SU-DHL-6 (cell line): Measurements from ENCODE around the gene ARHGAP21.

Source experiments
- H2AFZ ChIP-seq: fragments of 200-600 bp; sonication (generic); 2 replicates; pipeline ENCODE4 v1.6.1; 2014; ENCODE audit warnings: low read depth, mild to moderate bottlenecking, moderate library complexity, mixed read lengths, antibody characterized with exemption, low read length; ENCODE audit not compliant: severe bottlenecking
- H3F3A ChIP-seq: fragments of 200-600 bp; shearing (Covaris generic); 2 replicates; pipeline ENCODE4 v1.6.0; 2016; ENCODE audit warnings: antibody characterized with exemption, mild to moderate bottlenecking; ENCODE audit not compliant: insufficient read depth
- H3K27ac ChIP-seq: fragments of 200-600 bp; sonication (generic); 2 replicates; pipeline ENCODE4 v1.5.1; 2016; ENCODE audit warnings: low read depth, mild to moderate bottlenecking, low read length, moderate library complexity, mixed read lengths
- H3K27me3 ChIP-seq: fragments of 200-600 bp; sonication (generic), shearing (Covaris generic); 2 replicates; pipeline ENCODE4 v1.6.0; 2014; ENCODE audit warnings: mild to moderate bottlenecking, low read length
- H3K36me3 ChIP-seq: fragments of 200-600 bp; sonication (generic); 2 replicates; pipeline ENCODE4 v1.6.1; 2014; ENCODE audit warnings: mild to moderate bottlenecking, low read length, mixed read lengths
- H3K4me2 ChIP-seq: fragments of 300-600, 200-600 bp; shearing (Covaris generic), sonication (generic); 2 replicates; pipeline ENCODE4 v1.6.0; 2014; ENCODE audit warnings: low read length, low read depth, mild to moderate bottlenecking; ENCODE audit not compliant: poor library complexity, severe bottlenecking
- H3K4me3 ChIP-seq: fragments of 200-600 bp; sonication (generic); 2 replicates; pipeline ENCODE4 v1.5.1; 2014; ENCODE audit warnings: antibody characterized with exemption, low read length, mild to moderate bottlenecking, mixed read lengths; ENCODE audit not compliant: insufficient read depth, poor library complexity, severe bottlenecking
- H3K79me2 ChIP-seq: fragments of 200-600 bp; sonication (generic); 2 replicates; pipeline ENCODE4 v1.6.1; 2014; ENCODE audit warnings: mild to moderate bottlenecking, low read length, moderate library complexity; ENCODE audit not compliant: insufficient read depth
- H3K9ac ChIP-seq: fragments of 200-600 bp; sonication (generic); 2 replicates; pipeline ENCODE4 v1.7.0; 2014; ENCODE audit warnings: mild to moderate bottlenecking, low read length
- H3K9me2 ChIP-seq: fragments of 200-600 bp; sonication (generic); replicated peaks from 2 replicates; pipeline ENCODE4 v1.6.1; 2014; ENCODE audit warnings: low read length; ENCODE audit not compliant: insufficient read depth
- H3K9me3 ChIP-seq: fragments of 200-600 bp; sonication (generic); 2 replicates; pipeline ENCODE4 v1.6.1; 2014; ENCODE audit warnings: low read length, mixed read lengths; ENCODE audit not compliant: insufficient read depth
- H4K20me1 ChIP-seq: fragments of 200-600 bp; sonication (generic); 2 replicates; pipeline ENCODE4 v1.6.1; 2014; ENCODE audit warnings: low read depth, mild to moderate bottlenecking, antibody characterized with exemption, low read length, moderate library complexity, mixed read lengths
- CTCF ChIP-seq: fragments of 200-600 bp; sonication (generic); IDR thresholded peaks from one replicate; pipeline ENCODE4 v1.5.1; 2017; ENCODE audit warnings: antibody characterized with exemption, mild to moderate bottlenecking, low read length, moderate library complexity; ENCODE audit not compliant: insufficient read depth, poor library complexity, severe bottlenecking
- EZH2phosphoT487 ChIP-seq: fragments of 200-600 bp; sonication (generic), shearing (Covaris generic); conservative IDR thresholded peaks from 2 replicates; pipeline ENCODE4 v1.6.1; 2018; ENCODE audit warnings: mild to moderate bottlenecking, antibody characterized with exemption, low read length, moderate library complexity, mixed read lengths

The ARHGAP21 gene

GRCh38 chr10:24533981-24534380 lies 189.7 kb downstream of the ARHGAP21 start:
- no peak overlapping the region for H3K27ac ChIP-seq
- no peak overlapping the region for H3K4me2 ChIP-seq
- H2AFZ ChIP-seq, result no peak overlapping the region
- no peak overlapping the region for H3K9ac ChIP-seq
- no peaks in the 10 kb centered on the region for H3K27me3 ChIP-seq
- no peaks in the 10 kb centered on the region for H3K9me2 ChIP-seq
- no peaks in the 10 kb centered on the region for H3F3A ChIP-seq
- no peaks in the 10 kb centered on the region for H3K79me2 ChIP-seq
- no peak overlapping the region for H3K4me3 ChIP-seq
- no peaks in the 10 kb centered on the region for H3K36me3 ChIP-seq
- no peaks in the 10 kb centered on the region for H4K20me1 ChIP-seq
- H3K9me3 ChIP-seq, result no peaks in the 10 kb centered on the region
- TF ChIP-seq CTCF, result no peak
- no peak for TF ChIP-seq EZH2phosphoT487
